ENCODE measurements around the gene NAT8L. TPM values are rescaled to one million over a fixed set of nuclear protein-coding genes. Genes with fewer than 3 reads are reported as not detected.

Gene NAT8L
- total and polyA plus RNA-seq, 2 of the 13 experiments (the other 11 are each of a cell fraction or from before 2014, with no cell fraction given) = 2.2 to 3.3 TPM

- TF ChIP-seq DR1 (CRISPR knock-in tag; IDR thresholded peaks at IDR 0.05) (no peak), GABPB1 (CRISPR knock-in tag; IDR thresholded peaks at IDR 0.05) (peak; percentile 11; the same call in 1 of the 2 replicates), ZNF264 (CRISPR knock-in tag; IDR thresholded peaks at IDR 0.05) (0 out of 2 replicates have a peak, but pooled peaks have one; percentile 56), MIXL1 (CRISPR knock-in tag; IDR thresholded peaks at IDR 0.05) (no peak), ZMYM3 (CRISPR knock-in tag; IDR thresholded peaks at IDR 0.05) (peak; percentile 98), ZNF431 (CRISPR knock-in tag; IDR thresholded peaks at IDR 0.05; ENCODE audit: borderline replicate concordance, low read depth) (no peak), PATZ1 (CRISPR knock-in tag; IDR thresholded peaks at IDR 0.05) (no peak), REPIN1 (CRISPR knock-in tag; IDR thresholded peaks at IDR 0.05; ENCODE audit: borderline replicate concordance, low read depth) (peak; percentile 50; the same call in 1 of the 2 replicates), NR2F2 (IDR thresholded peaks at IDR 0.05; ENCODE audit: borderline replicate concordance, low read depth) (no peak), ATF7 (IDR thresholded peaks at IDR 0.05) (no peak), ATF7 (CRISPR knock-in tag; IDR thresholded peaks at IDR 0.05) (no peak), YEATS2 (CRISPR knock-in tag; IDR thresholded peaks at IDR 0.05; ENCODE audit: borderline replicate concordance) (no peak), ARHGAP35 (CRISPR knock-in tag; IDR thresholded peaks at IDR 0.05; ENCODE audit: borderline replicate concordance) (no peak), MYC (CRISPR knock-in tag; IDR thresholded peaks at IDR 0.05; ENCODE audit: borderline replicate concordance) (no peak), SRY (CRISPR knock-in tag; IDR thresholded peaks at IDR 0.05) (no peak), ZFY (CRISPR knock-in tag; IDR thresholded peaks at IDR 0.05) (0 out of 2 replicates have a peak, but pooled peaks have one; percentile 47), NFAT5 (CRISPR knock-in tag; IDR thresholded peaks at IDR 0.05) (no peak), ZNF510 (CRISPR knock-in tag; IDR thresholded peaks at IDR 0.05; ENCODE audit: low read depth) (no peak), ZZZ3 (CRISPR knock-in tag; IDR thresholded peaks at IDR 0.05; ENCODE audit: borderline replicate concordance) (no peak)
- TF ChIP-seq, protein P1, sequence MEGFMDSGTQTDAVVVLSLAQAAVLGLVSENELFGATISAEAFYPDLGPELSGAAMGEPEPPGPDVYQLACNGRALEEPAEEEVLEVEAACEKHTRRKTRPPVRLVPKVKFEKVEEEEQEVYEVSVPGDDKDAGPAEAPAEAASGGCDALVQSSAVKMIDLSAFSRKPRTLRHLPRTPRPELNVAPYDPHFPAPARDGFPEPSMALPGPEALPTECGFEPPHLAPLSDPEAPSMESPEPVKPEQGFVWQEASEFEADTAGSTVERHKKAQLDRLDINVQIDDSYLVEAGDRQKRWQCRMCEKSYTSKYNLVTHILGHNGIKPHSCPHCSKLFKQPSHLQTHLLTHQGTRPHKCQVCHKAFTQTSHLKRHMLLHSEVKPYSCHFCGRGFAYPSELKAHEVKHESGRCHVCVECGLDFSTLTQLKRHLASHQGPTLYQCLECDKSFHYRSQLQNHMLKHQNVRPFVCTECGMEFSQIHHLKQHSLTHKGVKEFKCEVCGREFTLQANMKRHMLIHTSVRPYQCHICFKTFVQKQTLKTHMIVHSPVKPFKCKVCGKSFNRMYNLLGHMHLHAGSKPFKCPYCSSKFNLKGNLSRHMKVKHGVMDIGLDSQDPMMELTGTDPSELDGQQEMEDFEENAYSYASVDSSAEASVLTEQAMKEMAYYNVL (CRISPR knock-in tag; IDR thresholded peaks at IDR 0.05; ENCODE audit: borderline replicate concordance) = no peak
These were observed 17.9 kb downstream of the NAT8L start (continued) for GRCh38 chr4:2076908-2077536.
